HEK293 (cell line): ENCODE measurements around the gene MGAT4B.

Experiments
- CTCF ChIA-PET: fragments of 350-600 bp; formaldehyde crosslinking; extraction: SDS; loops from one replicate; lab custom pipeline; 2021; ENCODE audit warnings: antibody characterized with exemption; lab: Yijun Ruan, JAX
- POLR2A ChIA-PET: fragments of 300-600 bp; formaldehyde crosslinking; extraction: SDS; loops from one replicate; lab custom pipeline; 2020; ENCODE audit warnings: antibody characterized with exemption, inconsistent platforms; lab: Yijun Ruan, JAX
- H3K27ac ChIP-seq: fragments of 200-500 bp; sonication (Bioruptor generic); 2 replicates; pipeline ENCODE4 v1.5.1; 2014; ENCODE audit warnings: low read depth, low read length, control low read depth, inconsistent platforms; ENCODE audit errors: extremely low read depth
- H3K36me3 ChIP-seq, 2 experiments: fragments of 200-500 bp in 1 of 2; sonication (Bioruptor generic) in 1 of 2; 1 replicate in 1 of 2; 2 replicates in 1 of 2; pipeline ENCODE4 v1.5.1; 2014 to 2017; ENCODE audit warnings: inconsistent platforms in 2 of 2, low read length in 2 of 2; ENCODE audit not compliant: control insufficient read depth in 2 of 2, insufficient read depth in 1 of 2
- H3K4me1 ChIP-seq: fragments of 200-500 bp; sonication (Bioruptor generic); 2 replicates; pipeline ENCODE4 v1.5.1; 2014; ENCODE audit warnings: mild to moderate bottlenecking, low read length, inconsistent platforms; ENCODE audit not compliant: control insufficient read depth, insufficient read depth
- H3K4me3 ChIP-seq: 2 replicates; pipeline ENCODE4 v1.5.1; 2011; ENCODE audit warnings: low read depth, mild to moderate bottlenecking, control low read depth, low read length, moderate library complexity
- H3K9me3 ChIP-seq: fragments of 200-500 bp; sonication (Bioruptor generic); 2 replicates; pipeline ENCODE4 v1.5.1; 2014; ENCODE audit warnings: low read depth, low read length, inconsistent platforms; ENCODE audit not compliant: control insufficient read depth, insufficient read depth
- AEBP2 ChIP-seq: fragments of 450-650 bp; formaldehyde crosslinking; IDR thresholded peaks from 2 replicates; pipeline ENCODE4 v1.5.1; 2016; ENCODE audit warnings: missing biosample characterization, missing genetic modification characterization, borderline replicate concordance
- ELK4 ChIP-seq: IDR thresholded peaks from 2 replicates; pipeline ENCODE4 v1.6.1; 2011; ENCODE audit warnings: mild to moderate bottlenecking, low read depth, low read length, borderline replicate concordance
- GFI1B ChIP-seq: fragments of 450-650 bp; formaldehyde crosslinking; IDR thresholded peaks from 2 replicates; pipeline ENCODE4 v1.5.1; 2016; ENCODE audit warnings: missing biosample characterization, missing genetic modification characterization
- HIC1 ChIP-seq: fragments of 450-650 bp; formaldehyde crosslinking; IDR thresholded peaks from 2 replicates; pipeline ENCODE4 v1.5.1; 2016; ENCODE audit warnings: missing biosample characterization, missing genetic modification characterization
- HOXA7 ChIP-seq: sonication (generic); formaldehyde crosslinking; IDR thresholded peaks from 2 replicates; pipeline ENCODE4 v1.8.1; 2022; ENCODE audit warnings: missing genetic modification reagents, borderline replicate concordance
- HOXD13 ChIP-seq: sonication (generic); formaldehyde crosslinking; IDR thresholded peaks from 2 replicates; pipeline ENCODE4 v1.8.0; 2022; ENCODE audit warnings: missing genetic modification reagents, borderline replicate concordance
- KLF8 ChIP-seq: fragments of 450-650 bp; formaldehyde crosslinking; IDR thresholded peaks from 2 replicates; pipeline ENCODE4 v1.5.1; 2016; ENCODE audit warnings: missing biosample characterization, missing genetic modification characterization
- PRDM10 ChIP-seq: fragments of 450-650 bp; formaldehyde crosslinking; IDR thresholded peaks from 2 replicates; pipeline ENCODE4 v1.5.1; 2016; ENCODE audit warnings: missing biosample characterization, missing genetic modification characterization
- RBAK ChIP-seq: fragments of 450-650 bp; formaldehyde crosslinking; IDR thresholded peaks from 2 replicates; pipeline ENCODE4 v1.5.1; 2016; ENCODE audit warnings: missing biosample characterization, missing genetic modification characterization
- TSHZ1 ChIP-seq: fragments of 450-650 bp; formaldehyde crosslinking; IDR thresholded peaks from 2 replicates; pipeline ENCODE4 v1.5.1; 2016; ENCODE audit warnings: missing biosample characterization, missing genetic modification characterization, borderline replicate concordance
- ZBTB7A ChIP-seq: fragments of 450-650 bp; formaldehyde crosslinking; IDR thresholded peaks from 2 replicates; pipeline ENCODE4 v1.5.1; 2016; ENCODE audit warnings: low read depth, missing biosample characterization, missing genetic modification characterization
- ZFP37 ChIP-seq: fragments of 450-650 bp; formaldehyde crosslinking; IDR thresholded peaks from 2 replicates; pipeline ENCODE4 v1.5.1; 2016; ENCODE audit warnings: missing biosample characterization, missing genetic modification characterization
- ZNF174 ChIP-seq: fragments of 450-650 bp; formaldehyde crosslinking; IDR thresholded peaks from 2 replicates; pipeline ENCODE4 v1.5.0; 2017; ENCODE audit warnings: missing biosample characterization, mild to moderate bottlenecking, missing genetic modification characterization
- ZNF19 ChIP-seq: fragments of 450-650 bp; formaldehyde crosslinking; IDR thresholded peaks from 2 replicates; pipeline ENCODE4; 2016; ENCODE audit warnings: missing biosample characterization, missing genetic modification characterization, low read depth
- ZNF423 ChIP-seq: fragments of 450-650 bp; formaldehyde crosslinking; IDR thresholded peaks from 2 replicates; pipeline ENCODE4 v1.5.1; 2016; ENCODE audit warnings: missing biosample characterization, missing genetic modification characterization
- ZNF426 ChIP-seq: fragments of 450-650 bp; formaldehyde crosslinking; IDR thresholded peaks from 2 replicates; pipeline ENCODE4 v1.5.1; 2017; ENCODE audit warnings: missing biosample characterization, missing genetic modification characterization, mild to moderate bottlenecking, inconsistent platforms, moderate library complexity
- ZNF449 ChIP-seq: fragments of 450-650 bp; formaldehyde crosslinking; IDR thresholded peaks from 2 replicates; pipeline ENCODE4 v1.5.1; 2017; ENCODE audit warnings: missing biosample characterization, mild to moderate bottlenecking, missing genetic modification characterization, moderate library complexity
- ZNF558 ChIP-seq: fragments of 450-650 bp; formaldehyde crosslinking; IDR thresholded peaks from 2 replicates; pipeline ENCODE4 v1.5.1; 2016; ENCODE audit warnings: missing biosample characterization, missing genetic modification characterization
- ZNF585B ChIP-seq: fragments of 450-650 bp; formaldehyde crosslinking; IDR thresholded peaks from 2 replicates; pipeline ENCODE4 v1.5.1; 2016; ENCODE audit warnings: missing biosample characterization, missing genetic modification characterization
- ZNF677 ChIP-seq: fragments of 450-650 bp; IDR thresholded peaks from 2 replicates; pipeline ENCODE4 v1.5.0; 2018; ENCODE audit warnings: missing biosample characterization, mild to moderate bottlenecking, missing genetic modification characterization, moderate library complexity
- ZNF768 ChIP-seq: fragments of 450-650 bp; formaldehyde crosslinking; IDR thresholded peaks from 2 replicates; pipeline ENCODE4 v1.5.1; 2018; ENCODE audit warnings: missing biosample characterization, mild to moderate bottlenecking, missing genetic modification characterization
- ZNF785 ChIP-seq: fragments of 450-650 bp; formaldehyde crosslinking; IDR thresholded peaks from 2 replicates; pipeline ENCODE4 v1.5.1; 2016; ENCODE audit warnings: missing biosample characterization, missing genetic modification characterization

Gene MGAT4B

GRCh38 chr5:179821298-179822058 is 14.8 kb upstream of the MGAT4B start:
- no peaks in the 10 kb centered on the region for H3K9me3 ChIP-seq
- ChIA-PET CTCF (interaction anchor here (0.6 to 0.7 kb wide), 2 partner anchors 121 to 131 kb away, joined by 3 to 5 read pairs; no protein-coding TSS in a partner anchor), POLR2A (interaction anchor here (0.6 to 1.7 kb wide), 14 partner anchors 9 to 198 kb away, joined by 3 to 28 read pairs (median 6); partner anchors contain the start of genes HNRNPH1, MAML1 and MGAT4B)
- peak overlapping the region; percentile 92 for H3K27ac ChIP-seq
- peaks cover 10 to 43% of the 10 kb centered on the region in 2 experiments; a peak in 2 of 3 replicates for H3K36me3 ChIP-seq
- H3K4me1 ChIP-seq = peaks cover 19% of the 10 kb centered on the region
- peak overlapping the region; percentile 83 for H3K4me3 ChIP-seq
- peak; percentile 86 for TF ChIP-seq PRDM10 (tag by site-specific recombination)
- TF ChIP-seq ZNF585B (tag by site-specific recombination) = no peak
- no peak for TF ChIP-seq ELK4
- no peak for TF ChIP-seq ZBTB7A (tag by site-specific recombination)
- TF ChIP-seq ZNF677 (tag by site-specific recombination) = no peak
- no peak for TF ChIP-seq RBAK (tag by site-specific recombination)
- TF ChIP-seq HIC1 = peak; percentile 90
- TF ChIP-seq TSHZ1 (tag by site-specific recombination) = no peak
- no peak for TF ChIP-seq ZNF174 (tag by site-specific recombination)
- TF ChIP-seq HOXA7 (CRISPR knock-in tag) = no peak
- no peak for TF ChIP-seq ZNF785
- no peak; the same call in 1 of the 2 replicates for TF ChIP-seq ZNF423 (tag by site-specific recombination)
- TF ChIP-seq KLF8 (tag by site-specific recombination) = peak; percentile 62; the same call in 1 of the 2 replicates
- no peak for TF ChIP-seq ZNF768 (tag by site-specific recombination)
- no peak for TF ChIP-seq ZFP37 (tag by site-specific recombination)
- no peak for TF ChIP-seq ZNF558
- no peak for TF ChIP-seq ZNF19
- no peak for TF ChIP-seq GFI1B (tag by site-specific recombination)
- TF ChIP-seq AEBP2 (tag by site-specific recombination) = no peak
- TF ChIP-seq ZNF426 (tag by site-specific recombination) = no peak
- TF ChIP-seq ZNF449 = no peak
- no peak for TF ChIP-seq HOXD13
